Memory B cell (primary cell): ENCODE data around the gene FBH1.
A peak's percentile ranks its signal among the peaks of the same experiment; 100 is the strongest.

Experiments
- ATAC-seq: fragments of 150-1000 bp; cut with Tn5 transposase; 2 replicates; pipeline ENCODE4 v1.10.0; 2021; ENCODE audit warnings: low read depth, mild to moderate bottlenecking, moderate library complexity
- DNase-seq, 2 donors: peaks; one replicate each; pipeline ENCODE4 v3.0.0; 2022; ENCODE audit warnings: low spot score in 2 of 2
- H3K27ac Mint-ChIP-seq: one replicate; pipeline ENCODE4 v1.8.0; 2022; ENCODE audit warnings: mild to moderate bottlenecking, moderate library complexity, mixed read lengths
- H3K27me3 Mint-ChIP-seq: one replicate; pipeline ENCODE4 v1.8.0; 2022; ENCODE audit warnings: mixed read lengths
- H3K36me3 Mint-ChIP-seq: one replicate; pipeline ENCODE4 v1.8.0; 2022; ENCODE audit warnings: mild to moderate bottlenecking, mixed read lengths
- H3K4me1 Mint-ChIP-seq: one replicate; pipeline ENCODE4 v1.8.0; 2022; ENCODE audit warnings: mixed read lengths
- H3K4me3 Mint-ChIP-seq: one replicate; pipeline ENCODE4 v1.8.0; 2022; ENCODE audit warnings: mild to moderate bottlenecking, moderate library complexity, mixed read lengths
- H3K9me3 Mint-ChIP-seq: one replicate; pipeline ENCODE4 v1.8.0; 2022; ENCODE audit warnings: mixed read lengths

The FBH1 gene

GRCh38 chr10:5888843-5889623 is 1.0 kb upstream of the FBH1 start:
- peaks cover 9% of the 10 kb centered on the region for H3K36me3 Mint-ChIP-seq
- DNase-seq (peak; percentile 27 to 51), ATAC-seq (peak; percentile 33)
- no peaks in the 10 kb centered on the region for H3K27me3 Mint-ChIP-seq
- peaks cover 38% of the 10 kb centered on the region for H3K4me1 Mint-ChIP-seq
- peak overlapping the region; percentile 93 for H3K4me3 Mint-ChIP-seq
- no peaks in the 10 kb centered on the region for H3K9me3 Mint-ChIP-seq
- peak overlapping the region; percentile 68 for H3K27ac Mint-ChIP-seq

- Mint-ChIP-seq H3K27ac (peak overlapping the region; percentile 37), H3K4me1 (peaks cover 47% of the 10 kb centered on the region), H3K27me3 (no peaks in the 10 kb centered on the region), H3K9me3 (no peaks in the 10 kb centered on the region), H3K4me3 (peak overlapping the region; percentile 93), H3K36me3 (peaks cover 6% of the 10 kb centered on the region)
- ATAC-seq (no peak), DNase-seq (no peak)
Observed at GRCh38 chr10:5890452-5890915, 441 bp downstream of the FBH1 start.

DNA sequence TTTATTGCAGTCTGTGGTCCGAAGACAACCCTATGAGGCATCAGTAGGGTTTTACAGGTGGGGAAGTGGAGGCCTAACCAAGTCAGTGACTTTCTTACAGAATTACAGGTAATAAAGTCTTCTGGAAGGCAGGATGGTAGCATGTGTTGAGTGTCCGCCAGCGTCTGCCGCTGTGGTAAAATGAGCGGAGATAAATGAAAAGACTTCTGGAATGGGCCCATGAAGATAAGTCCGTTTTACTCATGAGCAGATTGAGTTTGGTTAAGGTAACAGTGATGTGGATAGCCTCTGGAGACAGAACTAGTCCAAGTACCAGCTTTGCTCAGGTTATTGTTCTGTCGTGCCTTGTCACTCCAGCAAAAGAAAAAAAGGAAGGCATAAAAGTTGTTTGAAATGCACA is 966 bp downstream of the FBH1 start:
- ATAC-seq = no peak
- Mint-ChIP-seq H3K27ac (peak overlapping the region; percentile 37), H3K4me1 (peaks cover 53% of the 10 kb centered on the region), H3K36me3 (peaks cover 6% of the 10 kb centered on the region), H3K27me3 (no peaks in the 10 kb centered on the region), H3K9me3 (no peaks in the 10 kb centered on the region), H3K4me3 (peak overlapping the region; percentile 91)
- no peak for DNase-seq

DNA sequence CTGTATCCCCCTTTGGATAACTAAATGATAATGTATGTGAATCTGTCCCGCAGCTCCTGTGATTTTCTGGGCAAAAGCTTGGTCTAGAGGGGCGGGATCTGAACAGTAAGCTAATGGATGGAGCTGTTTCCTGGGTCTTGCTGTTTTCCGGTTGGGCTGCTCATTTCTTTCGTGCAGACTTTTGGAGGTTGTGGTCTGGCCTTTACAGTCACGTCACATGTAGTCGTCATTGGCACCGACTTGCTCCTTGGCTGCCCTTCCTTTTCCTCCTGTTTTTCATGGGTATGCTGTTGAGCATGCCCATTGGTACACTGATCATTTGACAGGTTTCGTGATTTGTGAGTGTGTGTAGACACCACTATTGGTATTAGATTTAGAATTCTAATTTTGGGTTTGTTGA is 2.0 kb downstream of the FBH1 start:
- H3K4me1 Mint-ChIP-seq = peaks cover 59% of the 10 kb centered on the region
- no peaks in the 10 kb centered on the region for H3K27me3 Mint-ChIP-seq
- H3K36me3 Mint-ChIP-seq = peaks cover 6% of the 10 kb centered on the region
- no peaks in the 10 kb centered on the region for H3K9me3 Mint-ChIP-seq
- no peak for DNase-seq
- H3K4me3 Mint-ChIP-seq = no peak overlapping the region
- no peak overlapping the region for H3K27ac Mint-ChIP-seq
- no peak for ATAC-seq

DNA sequence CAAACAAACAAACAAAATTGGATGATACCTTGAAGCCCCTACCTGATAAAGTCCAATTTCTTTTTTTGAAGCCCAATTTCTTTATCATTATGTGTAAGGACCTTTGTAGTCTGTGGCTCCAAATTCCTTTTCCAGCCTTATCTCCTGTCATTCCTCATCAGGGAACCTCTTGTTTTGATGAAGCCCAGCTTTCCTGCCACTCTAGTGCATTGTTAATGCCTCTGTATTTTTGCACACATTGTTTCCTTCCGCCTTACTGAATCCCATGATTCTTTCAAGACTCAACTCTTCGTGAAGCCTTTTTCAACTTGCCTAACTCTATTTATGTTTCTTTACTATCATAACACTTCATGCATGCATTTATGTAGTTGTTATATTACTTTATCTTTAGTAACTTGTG is 3.3 kb downstream of the FBH1 start:
- H3K36me3 Mint-ChIP-seq = peaks cover 4% of the 10 kb centered on the region
- H3K4me3 Mint-ChIP-seq = no peak overlapping the region
- H3K4me1 Mint-ChIP-seq = peaks cover 52% of the 10 kb centered on the region
- DNase-seq = no peak
- no peaks in the 10 kb centered on the region for H3K27me3 Mint-ChIP-seq
- ATAC-seq = no peak
- no peaks in the 10 kb centered on the region for H3K9me3 Mint-ChIP-seq
- peak overlapping the region; percentile 2 for H3K27ac Mint-ChIP-seq

- DNase-seq (no peak), ATAC-seq (no peak)
- peaks cover 49% of the 10 kb centered on the region for H3K4me1 Mint-ChIP-seq
- no peaks in the 10 kb centered on the region for H3K9me3 Mint-ChIP-seq
- no peaks in the 10 kb centered on the region for H3K27me3 Mint-ChIP-seq
- no peak overlapping the region for H3K4me3 Mint-ChIP-seq
- peaks cover 10% of the 10 kb centered on the region for H3K36me3 Mint-ChIP-seq
- H3K27ac Mint-ChIP-seq = peak overlapping the region; percentile 45
Observed at GRCh38 chr10:5894403-5894802, 4.4 kb downstream of the FBH1 start.

DNA sequence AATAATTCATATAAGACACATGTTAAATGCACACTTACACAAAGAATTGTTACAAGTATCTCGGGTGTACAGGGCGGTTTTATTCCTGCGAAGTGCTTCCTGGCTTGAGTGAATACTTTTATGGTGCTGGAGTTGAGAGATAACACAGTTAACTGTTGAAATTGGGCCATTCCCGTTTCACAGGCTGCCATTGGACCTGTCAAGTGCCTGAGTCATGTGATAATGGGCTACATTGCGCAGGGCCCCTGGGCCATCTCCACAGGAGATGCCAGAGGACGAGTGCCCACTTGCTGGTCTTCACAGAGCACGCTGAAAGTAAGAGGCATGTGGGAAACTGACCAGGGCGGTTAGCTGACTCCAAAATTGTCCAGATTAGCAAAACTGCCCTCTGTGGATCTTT is 4.8 kb downstream of the FBH1 start:
- H3K36me3 Mint-ChIP-seq = peaks cover 10% of the 10 kb centered on the region

GRCh38 chr10:5895365-5895764 is 5.3 kb downstream of the FBH1 start:
- Mint-ChIP-seq H3K9me3 (no peaks in the 10 kb centered on the region), H3K36me3 (peaks cover 10% of the 10 kb centered on the region), H3K27me3 (no peaks in the 10 kb centered on the region), H3K4me1 (peaks cover 49% of the 10 kb centered on the region), H3K4me3 (peak overlapping the region; percentile 70), H3K27ac (peak overlapping the region; percentile 84)
- DNase-seq = no peak
- ATAC-seq = no peak

More for the DNA sequence above, 4.8 kb downstream of the FBH1 start:
- no peak for DNase-seq
- no peak for ATAC-seq
- Mint-ChIP-seq H3K9me3 (no peaks in the 10 kb centered on the region), H3K27ac (peak overlapping the region; percentile 84), H3K27me3 (no peaks in the 10 kb centered on the region), H3K4me3 (no peak overlapping the region), H3K4me1 (peaks cover 49% of the 10 kb centered on the region)

DNA sequence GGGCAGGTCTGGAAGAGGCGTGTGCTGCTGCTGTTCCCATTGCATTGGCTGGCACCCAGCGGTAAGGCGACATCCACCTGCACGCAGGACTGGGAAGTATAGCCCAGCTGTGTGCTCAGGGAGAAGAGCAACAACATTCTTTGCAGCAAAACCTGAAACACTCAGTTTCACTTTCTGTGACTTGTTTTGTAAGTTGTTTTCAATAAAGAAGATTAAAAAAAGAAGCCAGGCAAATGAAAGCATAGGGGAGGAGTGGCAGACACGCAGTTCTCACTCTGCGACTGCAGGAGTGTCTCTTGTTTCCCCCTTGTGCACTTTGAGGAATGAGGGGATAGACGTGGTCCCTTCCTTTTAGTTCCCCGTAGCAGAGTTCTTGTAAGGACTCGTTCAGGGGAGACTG is 5.8 kb downstream of the FBH1 start:
- H3K4me1 Mint-ChIP-seq = peaks cover 46% of the 10 kb centered on the region
- no peaks in the 10 kb centered on the region for H3K9me3 Mint-ChIP-seq
- peak overlapping the region; percentile 84 for H3K27ac Mint-ChIP-seq
- no peaks in the 10 kb centered on the region for H3K27me3 Mint-ChIP-seq
- H3K36me3 Mint-ChIP-seq = peaks cover 10% of the 10 kb centered on the region
- DNase-seq (no peak), ATAC-seq (peak; percentile 68)
- peak overlapping the region; percentile 70 for H3K4me3 Mint-ChIP-seq

DNA sequence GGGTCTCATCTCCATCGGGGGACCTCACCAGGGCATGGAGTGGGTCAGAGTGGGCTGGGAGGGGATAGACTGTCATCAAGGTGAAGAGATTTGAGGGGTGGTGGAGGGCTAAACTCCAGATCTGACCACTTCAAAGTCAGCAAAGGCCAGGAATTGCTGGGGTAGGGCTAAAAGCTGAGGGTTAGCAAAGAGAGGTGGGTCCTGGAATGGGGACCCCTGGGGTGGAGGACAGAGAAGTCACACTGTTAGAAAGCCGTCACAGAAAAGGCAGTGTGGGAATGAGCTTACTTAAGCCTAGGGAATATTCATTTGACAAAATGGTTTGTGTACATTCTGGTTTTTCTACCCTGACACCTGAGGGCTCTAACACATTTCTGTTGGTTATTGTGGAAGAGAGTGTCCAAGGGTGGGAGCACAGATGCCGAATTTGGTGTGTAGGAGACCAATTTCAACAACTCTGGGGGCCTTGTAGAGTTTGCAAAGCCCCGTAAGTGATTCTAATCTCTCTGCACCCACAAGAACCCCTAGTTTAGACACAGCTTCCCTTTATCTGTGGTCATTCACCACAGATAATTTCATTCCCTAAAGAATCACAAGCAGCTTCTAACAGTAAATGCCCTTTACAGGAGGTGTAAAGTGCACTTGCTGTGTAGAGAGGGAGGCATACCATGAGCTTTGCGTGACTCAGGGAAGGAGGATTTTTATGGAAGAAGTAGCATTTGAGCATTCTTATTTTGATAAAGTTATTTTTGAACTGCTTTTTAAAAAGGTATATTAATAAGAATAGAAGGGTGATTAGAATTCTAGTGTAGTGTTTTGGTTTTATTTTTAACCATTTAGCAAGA is 6.4 kb downstream of the FBH1 start:
- no peak for DNase-seq
- peak overlapping the region; percentile 84 for H3K27ac Mint-ChIP-seq
- peak overlapping the region; percentile 70 for H3K4me3 Mint-ChIP-seq
- peaks cover 41% of the 10 kb centered on the region for H3K4me1 Mint-ChIP-seq
- no peak for ATAC-seq
- no peaks in the 10 kb centered on the region for H3K9me3 Mint-ChIP-seq
- peaks cover 10% of the 10 kb centered on the region for H3K36me3 Mint-ChIP-seq
- H3K27me3 Mint-ChIP-seq = no peaks in the 10 kb centered on the region

- Mint-ChIP-seq H3K9me3 (no peaks in the 10 kb centered on the region), H3K27me3 (no peaks in the 10 kb centered on the region), H3K36me3 (peaks cover 10% of the 10 kb centered on the region), H3K27ac (peak overlapping the region; percentile 84), H3K4me1 (peaks cover 38% of the 10 kb centered on the region), H3K4me3 (no peak overlapping the region)
- no peak for DNase-seq
- no peak for ATAC-seq
Observed at GRCh38 chr10:5897053-5897340, 7.0 kb downstream of the FBH1 start.

GRCh38 chr10:5897504-5897903 is 7.5 kb downstream of the FBH1 start:
- Mint-ChIP-seq H3K4me3 (no peak overlapping the region), H3K4me1 (peaks cover 34% of the 10 kb centered on the region), H3K27me3 (no peaks in the 10 kb centered on the region), H3K9me3 (no peaks in the 10 kb centered on the region), H3K27ac (no peak overlapping the region), H3K36me3 (peaks cover 10% of the 10 kb centered on the region)
- no peak for ATAC-seq
- no peak for DNase-seq

DNA sequence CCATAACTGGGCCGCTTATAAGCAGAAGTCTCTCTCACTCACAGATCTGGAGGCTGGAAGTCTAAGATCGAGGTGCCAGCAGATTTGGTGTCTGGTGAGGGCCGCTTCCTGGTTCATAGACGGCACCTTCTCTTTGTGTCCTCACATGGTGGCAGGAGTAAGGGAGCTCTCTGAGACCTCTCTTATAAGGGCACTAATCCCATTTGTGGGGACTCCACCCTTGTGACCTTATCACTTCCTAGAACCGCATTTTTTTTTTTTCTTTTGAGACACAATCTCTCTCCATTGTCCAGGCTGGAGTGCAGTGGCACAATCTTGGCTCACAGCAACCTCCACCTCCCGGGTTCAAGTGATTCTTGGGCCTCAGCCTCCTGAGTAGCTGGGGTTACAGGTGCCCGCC is 8.1 kb downstream of the FBH1 start:
- no peak for ATAC-seq
- Mint-ChIP-seq H3K36me3 (peaks cover 10% of the 10 kb centered on the region), H3K9me3 (no peaks in the 10 kb centered on the region), H3K27ac (no peak overlapping the region), H3K4me3 (no peak overlapping the region), H3K27me3 (no peaks in the 10 kb centered on the region), H3K4me1 (peaks cover 29% of the 10 kb centered on the region)
- DNase-seq = no peak

DNA sequence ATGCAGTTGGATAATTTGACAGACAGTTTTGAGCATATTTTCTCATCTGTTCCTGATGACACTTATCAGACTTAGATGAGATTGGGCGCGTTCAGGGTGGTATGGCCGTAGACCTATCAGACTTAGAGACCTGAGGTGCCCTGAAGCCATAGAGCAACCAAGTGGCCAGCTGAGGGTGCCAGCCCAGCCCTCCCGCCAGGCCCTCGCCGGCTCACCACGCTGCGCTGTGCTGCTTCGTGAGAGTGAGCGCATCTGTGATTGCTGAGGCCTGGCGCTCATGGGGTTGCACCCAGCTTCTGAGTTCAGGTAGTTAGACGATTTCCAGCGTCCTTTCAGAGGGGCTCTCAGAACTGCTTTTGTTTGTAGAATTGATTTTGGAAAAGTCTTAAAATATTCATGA is 10.2 kb downstream of the FBH1 start:
- Mint-ChIP-seq H3K27ac (no peak overlapping the region), H3K9me3 (no peaks in the 10 kb centered on the region), H3K36me3 (peaks cover 13% of the 10 kb centered on the region), H3K4me1 (peaks cover 27% of the 10 kb centered on the region), H3K4me3 (no peak overlapping the region), H3K27me3 (no peaks in the 10 kb centered on the region)
- ATAC-seq (no peak), DNase-seq (no peak)
